ENCODE measurements around the gene PCOLCE2. TPM values are rescaled to one million over a fixed set of nuclear protein-coding genes. Genes with fewer than 3 reads are reported as not detected.
"Not testable (repeated sequence)": the region's sequence is repeated elsewhere in the genome, so short reads cannot be mapped to it uniquely, and the experiment has no call there.

The PCOLCE2 gene
- total RNA-seq, 1 donor from 2014 or later: 2.7 TPM

GRCh38 chr3:142886940-142887339 is 1.9 kb downstream of the PCOLCE2 start:
- no peak overlapping the region for H3K27ac Mint-ChIP-seq (ENCODE audit: unreplicated experiment)
- H3K27me3 Mint-ChIP-seq (ENCODE audit: low read depth): no peaks in the 10 kb centered on the region
- peaks cover 15% of the 10 kb centered on the region for H3K4me1 Mint-ChIP-seq (ENCODE audit: low read depth)
- H3K36me3 Mint-ChIP-seq (ENCODE audit: low read depth): no peaks in the 10 kb centered on the region
- no peak for TF ChIP-seq CTCF (IDR thresholded peaks at IDR 0.05)
- no peak overlapping the region for H3K4me3 Mint-ChIP-seq (ENCODE audit: unreplicated experiment)
- DNase-seq (ENCODE audit: low spot score): no peak
- no peaks in the 10 kb centered on the region for H3K9me3 Mint-ChIP-seq (ENCODE audit: low read depth)

GRCh38 chr3:142886021-142886420 is 2.9 kb downstream of the PCOLCE2 start:
- no peak for TF ChIP-seq CTCF (IDR thresholded peaks at IDR 0.05)
- Mint-ChIP-seq H3K4me1 (ENCODE audit: low read depth) (peaks cover 15% of the 10 kb centered on the region), H3K9me3 (ENCODE audit: low read depth) (no peaks in the 10 kb centered on the region), H3K4me3 (ENCODE audit: unreplicated experiment) (no peak overlapping the region), H3K36me3 (ENCODE audit: low read depth) (no peaks in the 10 kb centered on the region), H3K27me3 (ENCODE audit: low read depth) (no peaks in the 10 kb centered on the region), H3K27ac (ENCODE audit: unreplicated experiment) (no peak overlapping the region)
- no peak for DNase-seq (ENCODE audit: low spot score)

- no peaks in the 10 kb centered on the region for H3K36me3 Mint-ChIP-seq (ENCODE audit: low read depth)
- H3K27ac Mint-ChIP-seq (ENCODE audit: unreplicated experiment): no peak overlapping the region
- DNase-seq (ENCODE audit: low spot score): no peak
- no peak for TF ChIP-seq CTCF (IDR thresholded peaks at IDR 0.05)
- H3K4me3 Mint-ChIP-seq (ENCODE audit: unreplicated experiment): no peak overlapping the region
- no peaks in the 10 kb centered on the region for H3K9me3 Mint-ChIP-seq (ENCODE audit: low read depth)
- H3K27me3 Mint-ChIP-seq (ENCODE audit: low read depth): no peaks in the 10 kb centered on the region
- H3K4me1 Mint-ChIP-seq (ENCODE audit: low read depth): peaks cover 14% of the 10 kb centered on the region
Measured at GRCh38 chr3:142884531-142884930, 4.4 kb downstream of the PCOLCE2 start.

- DNase-seq (ENCODE audit: low spot score); H3K9me3 Mint-ChIP-seq (ENCODE audit: low read depth); H3K4me3 Mint-ChIP-seq (ENCODE audit: unreplicated experiment); H3K27me3 Mint-ChIP-seq (ENCODE audit: low read depth); H3K36me3 Mint-ChIP-seq (ENCODE audit: low read depth); H3K27ac Mint-ChIP-seq (ENCODE audit: unreplicated experiment): not testable (repeated sequence)
- peaks cover 12% of the 10 kb centered on the region for H3K4me1 Mint-ChIP-seq (ENCODE audit: low read depth)
Measured at GRCh38 chr3:142883534-142883933, 5.3 kb downstream of the PCOLCE2 start.

- no peak for DNase-seq (ENCODE audit: low spot score)
- H3K36me3 Mint-ChIP-seq (ENCODE audit: low read depth): no peaks in the 10 kb centered on the region
Measured at GRCh38 chr3:142881445-142882224, 7.2 kb downstream of the PCOLCE2 start.

More at GRCh38 chr3:142881445-142882224, 7.2 kb downstream of the PCOLCE2 start:
- Mint-ChIP-seq H3K4me1 (ENCODE audit: low read depth) (peaks cover under 1% of the 10 kb centered on the region), H3K4me3 (ENCODE audit: unreplicated experiment) (no peak overlapping the region), H3K27me3 (ENCODE audit: low read depth) (no peaks in the 10 kb centered on the region), H3K9me3 (ENCODE audit: low read depth) (no peaks in the 10 kb centered on the region), H3K27ac (ENCODE audit: unreplicated experiment) (no peak overlapping the region)
- no peak for TF ChIP-seq CTCF (IDR thresholded peaks at IDR 0.05)
